GM23338 (cell line): Measurements from ENCODE around the gene FRAS1. TPM values are rescaled to one million over a fixed set of nuclear protein-coding genes. Genes with fewer than 3 reads are reported as not detected.

Source experiments
- ATAC-seq: fragments of 200-7000 bp; cut with Tn5 transposase; 3 replicates; pipeline ENCODE4 v1.9.1; 2020
- DNase-seq: peaks from one replicate; pipeline ENCODE4 v3.0.0-alpha.2; 2015; ENCODE audit warnings: low spot score
- H2AFZ ChIP-seq: fragments of 200-600 bp; sonication (generic); 2 replicates; pipeline ENCODE4 v1.8.0; 2016; ENCODE audit warnings: antibody characterized with exemption, mild to moderate bottlenecking, moderate library complexity
- H3F3A ChIP-seq: fragments of 200-600 bp; sonication (generic); replicated peaks from 2 replicates; pipeline ENCODE4 v1.8.0; 2017; ENCODE audit warnings: antibody characterized with exemption, mixed run types, low read depth
- H3K27ac ChIP-seq: fragments of 200-600 bp; sonication (generic); 2 replicates; pipeline ENCODE4 v1.6.1; 2016; ENCODE audit warnings: low read depth
- H3K27me3 ChIP-seq: fragments of 200-600 bp; sonication (generic); 2 replicates; pipeline ENCODE4 v1.8.0; 2016; ENCODE audit warnings: mild to moderate bottlenecking, mixed run types, moderate library complexity; ENCODE audit not compliant: insufficient read depth
- H3K36me3 ChIP-seq: fragments of 200-600 bp; sonication (generic); 2 replicates; pipeline ENCODE4 v1.8.0; 2016; ENCODE audit warnings: mild to moderate bottlenecking; ENCODE audit not compliant: insufficient read depth
- H3K4me1 ChIP-seq: fragments of 200-600 bp; sonication (generic); 2 replicates; pipeline ENCODE4 v1.8.0; 2016; ENCODE audit warnings: mild to moderate bottlenecking, moderate library complexity; ENCODE audit not compliant: insufficient read depth
- H3K4me2 ChIP-seq: fragments of 200-600 bp; sonication (generic); 2 replicates; pipeline ENCODE4 v1.7.1; 2017; ENCODE audit warnings: mixed run types
- H3K4me3 ChIP-seq: fragments of 200-600 bp; sonication (generic); 2 replicates; pipeline ENCODE4 v1.6.1; 2016; ENCODE audit warnings: mixed run types
- H3K79me2 ChIP-seq: fragments of 200-600 bp; sonication (generic); replicated peaks from 2 replicates; pipeline ENCODE4 v1.8.0; 2017; ENCODE audit warnings: mild to moderate bottlenecking; ENCODE audit not compliant: insufficient read depth
- H3K9me2 ChIP-seq: fragments of 200-600 bp; sonication (generic); 2 replicates; pipeline ENCODE4 v1.8.0; 2017; ENCODE audit not compliant: insufficient read depth
- H4K20me1 ChIP-seq: fragments of 200-600 bp; sonication (generic); replicated peaks from 2 replicates; pipeline ENCODE4 v1.8.0; 2017; ENCODE audit warnings: mild to moderate bottlenecking; ENCODE audit not compliant: insufficient read depth
- H3K27ac Mint-ChIP-seq: 2 replicates; pipeline ENCODE4 v1.8.0; 2020; ENCODE audit warnings: inconsistent platforms, mild to moderate bottlenecking, moderate library complexity, mixed read lengths
- H3K27me3 Mint-ChIP-seq: 3 replicates; pipeline ENCODE4 v1.8.0; 2022; ENCODE audit warnings: low read depth, mild to moderate bottlenecking, moderate library complexity, mixed read lengths, inconsistent platforms; ENCODE audit not compliant: insufficient read depth, poor library complexity
- H3K36me3 Mint-ChIP-seq: 3 replicates; pipeline ENCODE4 v1.8.0; 2021; ENCODE audit warnings: low read depth, mild to moderate bottlenecking, inconsistent platforms, moderate library complexity, mixed read lengths
- H3K4me1 Mint-ChIP-seq: 3 replicates; pipeline ENCODE4 v1.8.0; 2020; ENCODE audit warnings: mild to moderate bottlenecking, inconsistent platforms, mixed read lengths
- H3K4me3 Mint-ChIP-seq: 3 replicates; pipeline ENCODE4 v1.8.0; 2021; ENCODE audit warnings: moderate library complexity, mild to moderate bottlenecking, inconsistent platforms, mixed read lengths
- H3K9me3 Mint-ChIP-seq: 3 replicates; pipeline ENCODE4 v1.8.0; 2020; ENCODE audit warnings: moderate library complexity, mild to moderate bottlenecking, inconsistent platforms, mixed read lengths
- CREB1 ChIP-seq: fragments of 250-450 bp; sonication (Bioruptor Pico); IDR thresholded peaks from 2 replicates; pipeline ENCODE4 v1.5.0; 2020; ENCODE audit warnings: low read depth, mild to moderate bottlenecking, moderate library complexity
- ETS1 ChIP-seq: IDR thresholded peaks from 2 replicates; pipeline ENCODE4 v1.6.1; 2016; ENCODE audit warnings: antibody characterized with exemption
- EZH2 ChIP-seq: fragments of 200-600 bp; sonication (generic); IDR thresholded peaks from one replicate; pipeline ENCODE4 v1.8.0; 2017; ENCODE audit warnings: antibody characterized with exemption, mild to moderate bottlenecking, low read depth; ENCODE audit not compliant: unreplicated experiment
- EZH2phosphoT487 ChIP-seq: fragments of 200-600 bp; sonication (generic); IDR thresholded peaks from one replicate; pipeline ENCODE4 v1.8.1; 2018; ENCODE audit warnings: antibody characterized with exemption; ENCODE audit not compliant: unreplicated experiment
- JUNB ChIP-seq: IDR thresholded peaks from one replicate; pipeline ENCODE4 v1.6.1; 2016; ENCODE audit warnings: antibody characterized with exemption; ENCODE audit not compliant: unreplicated experiment
- NANOG ChIP-seq: IDR thresholded peaks from 2 replicates; pipeline ENCODE4 v1.6.1; 2016; ENCODE audit warnings: antibody characterized with exemption, borderline replicate concordance
- POLR2AphosphoS5 ChIP-seq: IDR thresholded peaks from 2 replicates; pipeline ENCODE4 v1.6.1; 2016; ENCODE audit warnings: antibody characterized with exemption, low read depth
- REST ChIP-seq: IDR thresholded peaks from one replicate; pipeline ENCODE4 v1.6.1; 2018; ENCODE audit warnings: antibody characterized with exemption; ENCODE audit not compliant: unreplicated experiment
- STAT1 ChIP-seq: IDR thresholded peaks from one replicate; pipeline ENCODE4 v1.6.1; 2016; ENCODE audit warnings: antibody characterized with exemption; ENCODE audit not compliant: unreplicated experiment
- ZNF114 ChIP-seq: fragments of 250-450 bp; sonication (Bioruptor Pico); IDR thresholded peaks from 2 replicates; pipeline ENCODE4 v1.5.0; 2020; ENCODE audit warnings: mild to moderate bottlenecking, moderate library complexity
- ZNF331 ChIP-seq: fragments of 250-450 bp; sonication (Bioruptor Pico); IDR thresholded peaks from 2 replicates; pipeline ENCODE4 v1.5.0; 2020; ENCODE audit warnings: low read depth, mild to moderate bottlenecking, moderate library complexity
- polyA plus RNA-seq: library from polyadenylated mRNA; unstranded; fragments of >200 nt; fragmentation: Nextera tagmentation; extraction: Ambion mirVana; gene quantifications from 2 replicates; pipeline ENCODE4 v1.2.1, GENCODE V29; 2016
- total RNA-seq: library from RNA; depleted of rRNA; stranded (reverse); fragments of >200 nt; shearing (Covaris generic); gene quantifications from 2 replicates; pipeline ENCODE4 v1.2.3, GENCODE V29; 2014
- TF ChIP-seq, protein P1 (sequence below): fragments of 250-450 bp; sonication (Bioruptor Pico); IDR thresholded peaks from 2 replicates; pipeline ENCODE4 v1.5.0; 2020; ENCODE audit warnings: mild to moderate bottlenecking, moderate library complexity
- TF ChIP-seq, protein P2 (sequence below), 2 experiments: fragments of 200-600 bp in 1 of 2; sonication (generic) in 1 of 2; conservative IDR thresholded peaks; 2 replicates each; pipeline versions ENCODE4 v1.5.1 to v1.6.1; 2016 to 2017; ENCODE audit warnings: antibody characterized with exemption in 2 of 2, low read depth in 2 of 2, mild to moderate bottlenecking in 2 of 2, moderate library complexity in 1 of 2

The FRAS1 gene
- total and polyA plus RNA-seq, 2 experiments from 2014 or later: 12.4 to 108 TPM

DNA sequence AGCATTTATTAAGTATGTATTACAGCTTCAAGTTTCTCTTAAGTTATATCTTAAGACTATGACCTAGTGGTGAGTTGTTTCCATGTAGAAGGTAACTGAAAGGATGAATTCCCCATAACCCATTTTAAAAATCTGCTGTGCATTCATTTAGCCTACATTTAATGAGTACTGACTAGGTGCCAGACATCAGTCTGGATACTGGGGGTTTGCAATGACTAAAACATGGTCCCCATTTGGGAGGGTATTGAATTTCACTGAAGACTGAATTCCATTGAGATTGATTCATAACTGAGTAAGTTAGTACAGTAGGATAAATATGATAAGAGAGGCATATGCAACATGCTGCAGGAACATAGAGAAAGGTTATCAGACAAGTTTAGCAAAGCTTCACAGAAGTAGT lies 241.5 kb downstream of the FRAS1 start:
- H2AFZ ChIP-seq: no peak overlapping the region
- H3K79me2 ChIP-seq: no peaks in the 10 kb centered on the region
- ATAC-seq: no peak
- no peak overlapping the region for H3K27ac ChIP-seq
- no peaks in the 10 kb centered on the region for H3F3A ChIP-seq
- no peak for TF ChIP-seq ZNF331 (CRISPR knock-in tag)
- TF ChIP-seq EZH2phosphoT487: no peak
- TF ChIP-seq JUNB: no peak
- TF ChIP-seq ETS1: no peak
- no peak for TF ChIP-seq ZNF114 (CRISPR knock-in tag)
- TF ChIP-seq REST: no peak
- no peak for TF ChIP-seq POLR2AphosphoS5
- TF ChIP-seq CREB1 (CRISPR knock-in tag): no peak
- no peak for TF ChIP-seq NANOG
- TF ChIP-seq, protein P1, sequence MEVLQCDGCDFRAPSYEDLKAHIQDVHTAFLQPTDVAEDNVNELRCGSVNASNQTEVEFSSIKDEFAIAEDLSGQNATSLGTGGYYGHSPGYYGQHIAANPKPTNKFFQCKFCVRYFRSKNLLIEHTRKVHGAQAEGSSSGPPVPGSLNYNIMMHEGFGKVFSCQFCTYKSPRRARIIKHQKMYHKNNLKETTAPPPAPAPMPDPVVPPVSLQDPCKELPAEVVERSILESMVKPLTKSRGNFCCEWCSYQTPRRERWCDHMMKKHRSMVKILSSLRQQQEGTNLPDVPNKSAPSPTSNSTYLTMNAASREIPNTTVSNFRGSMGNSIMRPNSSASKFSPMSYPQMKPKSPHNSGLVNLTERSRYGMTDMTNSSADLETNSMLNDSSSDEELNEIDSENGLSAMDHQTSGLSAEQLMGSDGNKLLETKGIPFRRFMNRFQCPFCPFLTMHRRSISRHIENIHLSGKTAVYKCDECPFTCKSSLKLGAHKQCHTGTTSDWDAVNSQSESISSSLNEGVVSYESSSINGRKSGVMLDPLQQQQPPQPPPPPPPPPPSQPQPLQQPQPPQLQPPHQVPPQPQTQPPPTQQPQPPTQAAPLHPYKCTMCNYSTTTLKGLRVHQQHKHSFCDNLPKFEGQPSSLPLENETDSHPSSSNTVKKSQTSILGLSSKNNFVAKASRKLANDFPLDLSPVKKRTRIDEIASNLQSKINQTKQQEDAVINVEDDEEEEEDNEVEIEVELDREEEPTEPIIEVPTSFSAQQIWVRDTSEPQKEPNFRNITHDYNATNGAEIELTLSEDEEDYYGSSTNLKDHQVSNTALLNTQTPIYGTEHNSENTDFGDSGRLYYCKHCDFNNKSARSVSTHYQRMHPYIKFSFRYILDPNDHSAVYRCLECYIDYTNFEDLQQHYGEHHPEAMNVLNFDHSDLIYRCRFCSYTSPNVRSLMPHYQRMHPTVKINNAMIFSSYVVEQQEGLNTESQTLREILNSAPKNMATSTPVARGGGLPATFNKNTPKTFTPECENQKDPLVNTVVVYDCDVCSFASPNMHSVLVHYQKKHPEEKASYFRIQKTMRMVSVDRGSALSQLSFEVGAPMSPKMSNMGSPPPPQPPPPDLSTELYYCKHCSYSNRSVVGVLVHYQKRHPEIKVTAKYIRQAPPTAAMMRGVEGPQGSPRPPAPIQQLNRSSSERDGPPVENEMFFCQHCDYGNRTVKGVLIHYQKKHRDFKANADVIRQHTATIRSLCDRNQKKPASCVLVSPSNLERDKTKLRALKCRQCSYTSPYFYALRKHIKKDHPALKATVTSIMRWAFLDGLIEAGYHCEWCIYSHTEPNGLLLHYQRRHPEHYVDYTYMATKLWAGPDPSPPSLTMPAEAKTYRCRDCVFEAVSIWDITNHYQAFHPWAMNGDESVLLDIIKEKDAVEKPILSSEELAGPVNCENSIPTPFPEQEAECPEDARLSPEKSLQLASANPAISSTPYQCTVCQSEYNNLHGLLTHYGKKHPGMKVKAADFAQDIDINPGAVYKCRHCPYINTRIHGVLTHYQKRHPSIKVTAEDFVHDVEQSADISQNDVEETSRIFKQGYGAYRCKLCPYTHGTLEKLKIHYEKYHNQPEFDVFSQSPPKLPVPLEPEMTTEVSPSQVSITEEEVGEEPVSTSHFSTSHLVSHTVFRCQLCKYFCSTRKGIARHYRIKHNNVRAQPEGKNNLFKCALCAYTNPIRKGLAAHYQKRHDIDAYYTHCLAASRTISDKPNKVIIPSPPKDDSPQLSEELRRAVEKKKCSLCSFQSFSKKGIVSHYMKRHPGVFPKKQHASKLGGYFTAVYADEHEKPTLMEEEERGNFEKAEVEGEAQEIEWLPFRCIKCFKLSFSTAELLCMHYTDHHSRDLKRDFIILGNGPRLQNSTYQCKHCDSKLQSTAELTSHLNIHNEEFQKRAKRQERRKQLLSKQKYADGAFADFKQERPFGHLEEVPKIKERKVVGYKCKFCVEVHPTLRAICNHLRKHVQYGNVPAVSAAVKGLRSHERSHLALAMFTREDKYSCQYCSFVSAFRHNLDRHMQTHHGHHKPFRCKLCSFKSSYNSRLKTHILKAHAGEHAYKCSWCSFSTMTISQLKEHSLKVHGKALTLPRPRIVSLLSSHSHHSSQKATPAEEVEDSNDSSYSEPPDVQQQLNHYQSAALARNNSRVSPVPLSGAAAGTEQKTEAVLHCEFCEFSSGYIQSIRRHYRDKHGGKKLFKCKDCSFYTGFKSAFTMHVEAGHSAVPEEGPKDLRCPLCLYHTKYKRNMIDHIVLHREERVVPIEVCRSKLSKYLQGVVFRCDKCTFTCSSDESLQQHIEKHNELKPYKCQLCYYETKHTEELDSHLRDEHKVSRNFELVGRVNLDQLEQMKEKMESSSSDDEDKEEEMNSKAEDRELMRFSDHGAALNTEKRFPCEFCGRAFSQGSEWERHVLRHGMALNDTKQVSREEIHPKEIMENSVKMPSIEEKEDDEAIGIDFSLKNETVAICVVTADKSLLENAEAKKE (CRISPR knock-in tag): no peak
- no peak for TF ChIP-seq EZH2
- TF ChIP-seq, protein P2, sequence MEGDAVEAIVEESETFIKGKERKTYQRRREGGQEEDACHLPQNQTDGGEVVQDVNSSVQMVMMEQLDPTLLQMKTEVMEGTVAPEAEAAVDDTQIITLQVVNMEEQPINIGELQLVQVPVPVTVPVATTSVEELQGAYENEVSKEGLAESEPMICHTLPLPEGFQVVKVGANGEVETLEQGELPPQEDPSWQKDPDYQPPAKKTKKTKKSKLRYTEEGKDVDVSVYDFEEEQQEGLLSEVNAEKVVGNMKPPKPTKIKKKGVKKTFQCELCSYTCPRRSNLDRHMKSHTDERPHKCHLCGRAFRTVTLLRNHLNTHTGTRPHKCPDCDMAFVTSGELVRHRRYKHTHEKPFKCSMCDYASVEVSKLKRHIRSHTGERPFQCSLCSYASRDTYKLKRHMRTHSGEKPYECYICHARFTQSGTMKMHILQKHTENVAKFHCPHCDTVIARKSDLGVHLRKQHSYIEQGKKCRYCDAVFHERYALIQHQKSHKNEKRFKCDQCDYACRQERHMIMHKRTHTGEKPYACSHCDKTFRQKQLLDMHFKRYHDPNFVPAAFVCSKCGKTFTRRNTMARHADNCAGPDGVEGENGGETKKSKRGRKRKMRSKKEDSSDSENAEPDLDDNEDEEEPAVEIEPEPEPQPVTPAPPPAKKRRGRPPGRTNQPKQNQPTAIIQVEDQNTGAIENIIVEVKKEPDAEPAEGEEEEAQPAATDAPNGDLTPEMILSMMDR (conservative IDR thresholded peaks at IDR 0.05; ENCODE audit: low read depth in 2 of 2): no peak
- no peak for TF ChIP-seq STAT1
- no peaks in the 10 kb centered on the region for H3K27me3 ChIP-seq
- peaks cover 5% of the 10 kb centered on the region for H3K27me3 Mint-ChIP-seq
- H3K27ac Mint-ChIP-seq: no peak overlapping the region
- peaks cover 41% of the 10 kb centered on the region for H3K36me3 Mint-ChIP-seq
- peaks cover 10% of the 10 kb centered on the region for H3K4me1 Mint-ChIP-seq
- H3K9me3 Mint-ChIP-seq: peaks cover 5% of the 10 kb centered on the region; the same call in 2 of the 3 replicates
- DNase-seq: no peak
- H3K4me3 ChIP-seq: no peak overlapping the region
- peaks cover 12% of the 10 kb centered on the region for H3K36me3 ChIP-seq
- peaks cover 4% of the 10 kb centered on the region; the same call in 1 of the 2 replicates for H4K20me1 ChIP-seq
- no peaks in the 10 kb centered on the region for H3K4me1 ChIP-seq
- no peak overlapping the region for H3K4me3 Mint-ChIP-seq
- H3K4me2 ChIP-seq: no peak overlapping the region
- no peaks in the 10 kb centered on the region for H3K9me2 ChIP-seq
